ENCODE measurements around the gene UBXN11.
A peak's percentile ranks its signal among the peaks of the same experiment; 100 is the strongest.

- peak; percentile 74 to 89 (median 76) for TF ChIP-seq CTCF (IDR thresholded peaks at IDR 0.05)
- peak; percentile 79 to 89 for TF ChIP-seq POLR2A (IDR thresholded peaks at IDR 0.05)
These were observed 72.4 kb downstream of the UBXN11 start, which contains the start of gene CEP85 for GRCh38 chr1:26233903-26234643.
